ENCODE results near the gene ARCN1.

- TF ChIP-seq EZH2 (IDR thresholded peaks at IDR 0.05; ENCODE audit: low read length, missing control alignments), result no peak
- TF ChIP-seq CTCF (conservative IDR thresholded peaks at IDR 0.05 in 1 of 2, IDR thresholded peaks at IDR 0.05 in 1 of 2; ENCODE audit: low read depth in 1 of 2, low read length in 2 of 2), result no peak
Observed at GRCh38 chr11:118608360-118609227, 36.4 kb downstream of the ARCN1 start.
